Neural progenitor cell (in vitro differentiated cells): Measurements from ENCODE around the gene IFIH1. TPM values are rescaled to one million over a fixed set of nuclear protein-coding genes. Genes with fewer than 3 reads are reported as not detected.

Experiments used
- DNase-seq: peaks from one replicate; pipeline ENCODE4 v3.0.0-alpha.2; 2016; ENCODE audit warnings: low spot score
- H2AFZ ChIP-seq: fragments of 200-600 bp; sonication (generic); replicated peaks from 2 replicates; pipeline ENCODE4 v1.6.1; 2016; ENCODE audit warnings: antibody characterized with exemption
- H3F3A ChIP-seq: fragments of 200-600 bp; sonication (generic); 2 replicates; pipeline ENCODE4 v1.6.1; 2016; ENCODE audit warnings: antibody characterized with exemption, low read depth
- H3K27ac ChIP-seq: fragments of 200-600 bp; sonication (generic); 2 replicates; pipeline ENCODE4 v1.5.1; 2016; ENCODE audit warnings: mild to moderate bottlenecking
- H3K27me3 ChIP-seq: fragments of 200-600 bp; sonication (generic); 2 replicates; pipeline ENCODE4 v1.6.1; 2016; ENCODE audit warnings: mild to moderate bottlenecking, moderate library complexity
- H3K36me3 ChIP-seq: fragments of 200-600 bp; sonication (generic); 2 replicates; pipeline ENCODE4 v1.5.1; 2016
- H3K4me1 ChIP-seq: fragments of 200-600 bp; sonication (generic); 2 replicates; pipeline ENCODE4 v1.6.1; 2016; ENCODE audit warnings: mixed run types
- H3K4me2 ChIP-seq: fragments of 200-600 bp; sonication (generic); 2 replicates; pipeline ENCODE4 v1.6.1; 2016
- H3K4me3 ChIP-seq: fragments of 200-600 bp; sonication (generic); 2 replicates; pipeline ENCODE4 v1.5.1; 2016
- H3K79me2 ChIP-seq: fragments of 200-600 bp; sonication (generic); 2 replicates; pipeline ENCODE4 v1.6.1; 2016; ENCODE audit warnings: low read depth
- H3K9ac ChIP-seq: fragments of 200-600 bp; sonication (generic); 2 replicates; pipeline ENCODE4 v1.6.1; 2016
- H3K9me3 ChIP-seq: fragments of 200-600 bp; sonication (generic); 2 replicates; pipeline ENCODE4 v1.5.1; 2016; ENCODE audit warnings: low read depth
- H4K20me1 ChIP-seq: fragments of 200-600 bp; sonication (generic); 2 replicates; pipeline ENCODE4 v1.6.1; 2016; ENCODE audit warnings: low read depth
- H3K27ac Mint-ChIP-seq: 3 replicates; pipeline ENCODE4 v1.8.0; 2021; ENCODE audit warnings: mixed read lengths
- H3K27me3 Mint-ChIP-seq: 2 replicates; pipeline ENCODE4 v1.8.0; 2022; ENCODE audit warnings: low read depth, mild to moderate bottlenecking, inconsistent platforms, moderate library complexity, mixed read lengths; ENCODE audit not compliant: insufficient read depth
- H3K36me3 Mint-ChIP-seq: 3 replicates; pipeline ENCODE4 v1.8.0; 2021; ENCODE audit warnings: mixed read lengths
- H3K4me1 Mint-ChIP-seq: 3 replicates; pipeline ENCODE4 v1.8.0; 2021; ENCODE audit warnings: mixed read lengths
- H3K4me3 Mint-ChIP-seq: 3 replicates; pipeline ENCODE4 v1.8.0; 2021; ENCODE audit warnings: mild to moderate bottlenecking, moderate library complexity, mixed read lengths
- H3K9me3 Mint-ChIP-seq: 3 replicates; pipeline ENCODE4 v1.8.0; 2020; ENCODE audit warnings: mixed read lengths
- EZH2 ChIP-seq: fragments of 200-600 bp; sonication (generic); IDR thresholded peaks from 2 replicates; pipeline ENCODE4 v1.6.1; 2017; ENCODE audit warnings: antibody characterized with exemption, mild to moderate bottlenecking, moderate library complexity
- EZH2phosphoT487 ChIP-seq: fragments of 200-600 bp; sonication (generic); IDR thresholded peaks from 2 replicates; pipeline ENCODE4 v1.6.1; 2017; ENCODE audit warnings: antibody characterized with exemption
- total RNA-seq: library from RNA; depleted of rRNA; stranded (reverse); fragments of >200 nt; gene quantifications from 2 replicates; pipeline ENCODE4 v1.2.3, GENCODE V29; 2015; ENCODE audit warnings: low replicate concordance
- TF ChIP-seq, protein P1 (sequence below): fragments of 200-600 bp; sonication (generic); IDR thresholded peaks from 2 replicates; pipeline ENCODE4 v1.5.1; 2017; ENCODE audit warnings: antibody characterized with exemption, mild to moderate bottlenecking

Gene IFIH1
- total RNA-seq, 1 donor from 2014 or later: 0.79 TPM

DNA sequence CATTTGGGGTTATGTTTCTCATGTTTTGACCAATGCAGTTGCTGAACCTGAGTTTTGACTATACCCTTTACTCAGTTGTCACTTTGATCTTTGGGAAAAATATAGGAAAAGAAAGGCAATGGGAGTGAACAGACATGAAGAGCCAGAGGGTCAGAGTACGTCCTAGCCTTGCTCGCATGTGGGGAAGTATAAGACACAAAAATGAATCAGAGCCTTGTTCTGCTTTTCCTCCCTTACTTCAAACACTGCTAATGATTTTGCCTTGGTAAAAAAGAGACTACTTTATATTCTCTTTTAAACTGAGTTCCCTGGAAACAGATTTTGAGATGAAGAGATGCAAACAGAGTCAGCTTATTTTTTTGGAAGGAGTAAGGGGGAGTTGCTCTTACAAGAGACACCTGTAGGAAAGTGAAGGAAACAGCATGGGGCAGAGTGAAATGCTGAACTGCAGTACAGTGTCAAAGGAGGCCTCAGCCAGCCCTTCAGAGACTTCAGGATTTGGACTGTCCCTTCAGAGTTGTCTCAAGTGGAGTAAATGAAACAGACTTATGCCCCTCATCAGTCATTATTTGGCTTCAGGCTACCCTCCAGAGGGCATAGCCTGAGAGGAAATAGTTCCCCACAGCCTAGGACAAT, 64.1 kb downstream of the IFIH1 start:
- Histone ChIP-seq H4K20me1 (no peaks in the 10 kb centered on the region), H3F3A (no peaks in the 10 kb centered on the region), H3K9me3 (no peaks in the 10 kb centered on the region), H3K36me3 (no peaks in the 10 kb centered on the region), H3K79me2 (no peaks in the 10 kb centered on the region), H3K4me1 (no peaks in the 10 kb centered on the region), H2AFZ (no peak overlapping the region), H3K9ac (no peak overlapping the region), H3K27ac (no peak overlapping the region), H3K4me2 (no peak overlapping the region), H3K27me3 (no peaks in the 10 kb centered on the region), H3K4me3 (no peak overlapping the region)
- Mint-ChIP-seq H3K27me3 (no peaks in the 10 kb centered on the region), H3K27ac (no peak overlapping the region), H3K9me3 (no peaks in the 10 kb centered on the region), H3K4me3 (no peak overlapping the region), H3K36me3 (no peaks in the 10 kb centered on the region), H3K4me1 (no peaks in the 10 kb centered on the region)
- DNase-seq: no peak
- TF ChIP-seq, protein P1, sequence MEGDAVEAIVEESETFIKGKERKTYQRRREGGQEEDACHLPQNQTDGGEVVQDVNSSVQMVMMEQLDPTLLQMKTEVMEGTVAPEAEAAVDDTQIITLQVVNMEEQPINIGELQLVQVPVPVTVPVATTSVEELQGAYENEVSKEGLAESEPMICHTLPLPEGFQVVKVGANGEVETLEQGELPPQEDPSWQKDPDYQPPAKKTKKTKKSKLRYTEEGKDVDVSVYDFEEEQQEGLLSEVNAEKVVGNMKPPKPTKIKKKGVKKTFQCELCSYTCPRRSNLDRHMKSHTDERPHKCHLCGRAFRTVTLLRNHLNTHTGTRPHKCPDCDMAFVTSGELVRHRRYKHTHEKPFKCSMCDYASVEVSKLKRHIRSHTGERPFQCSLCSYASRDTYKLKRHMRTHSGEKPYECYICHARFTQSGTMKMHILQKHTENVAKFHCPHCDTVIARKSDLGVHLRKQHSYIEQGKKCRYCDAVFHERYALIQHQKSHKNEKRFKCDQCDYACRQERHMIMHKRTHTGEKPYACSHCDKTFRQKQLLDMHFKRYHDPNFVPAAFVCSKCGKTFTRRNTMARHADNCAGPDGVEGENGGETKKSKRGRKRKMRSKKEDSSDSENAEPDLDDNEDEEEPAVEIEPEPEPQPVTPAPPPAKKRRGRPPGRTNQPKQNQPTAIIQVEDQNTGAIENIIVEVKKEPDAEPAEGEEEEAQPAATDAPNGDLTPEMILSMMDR: no peak
- no peak for TF ChIP-seq EZH2phosphoT487
- no peak for TF ChIP-seq EZH2

DNA sequence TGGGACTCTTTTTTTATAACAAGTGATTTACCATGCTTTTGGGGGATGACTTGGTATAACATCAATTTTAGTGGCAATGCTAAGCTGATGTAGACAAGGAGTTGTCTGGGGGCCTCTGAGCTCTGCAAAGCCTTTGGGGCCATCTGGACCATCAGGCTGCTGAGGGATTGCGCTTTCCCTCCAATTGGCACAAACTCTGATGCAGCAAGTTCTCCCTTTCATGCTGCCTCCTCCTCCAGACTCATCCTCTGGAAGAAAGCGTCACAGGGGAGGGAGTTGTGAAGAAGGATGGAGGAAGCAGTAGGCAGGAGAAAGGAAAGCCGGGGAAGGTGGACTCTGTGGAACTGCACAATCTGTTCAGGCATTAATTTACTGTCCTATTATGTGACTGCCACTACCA, 65.0 kb downstream of the IFIH1 start:
- no peak for TF ChIP-seq EZH2
- no peak for TF ChIP-seq EZH2phosphoT487
- TF ChIP-seq, protein P1: no peak
- Histone ChIP-seq H3K9me3 (no peaks in the 10 kb centered on the region), H3K79me2 (no peaks in the 10 kb centered on the region), H3K4me3 (no peak overlapping the region), H3F3A (no peaks in the 10 kb centered on the region), H2AFZ (no peak overlapping the region), H3K4me1 (no peaks in the 10 kb centered on the region), H3K27ac (no peak overlapping the region), H3K9ac (no peak overlapping the region), H3K27me3 (no peaks in the 10 kb centered on the region), H4K20me1 (no peaks in the 10 kb centered on the region), H3K36me3 (no peaks in the 10 kb centered on the region), H3K4me2 (no peak overlapping the region)
- Mint-ChIP-seq H3K4me3 (no peak overlapping the region), H3K4me1 (no peaks in the 10 kb centered on the region), H3K27me3 (no peaks in the 10 kb centered on the region), H3K9me3 (no peaks in the 10 kb centered on the region), H3K36me3 (no peaks in the 10 kb centered on the region), H3K27ac (no peak overlapping the region)
- no peak for DNase-seq

DNA sequence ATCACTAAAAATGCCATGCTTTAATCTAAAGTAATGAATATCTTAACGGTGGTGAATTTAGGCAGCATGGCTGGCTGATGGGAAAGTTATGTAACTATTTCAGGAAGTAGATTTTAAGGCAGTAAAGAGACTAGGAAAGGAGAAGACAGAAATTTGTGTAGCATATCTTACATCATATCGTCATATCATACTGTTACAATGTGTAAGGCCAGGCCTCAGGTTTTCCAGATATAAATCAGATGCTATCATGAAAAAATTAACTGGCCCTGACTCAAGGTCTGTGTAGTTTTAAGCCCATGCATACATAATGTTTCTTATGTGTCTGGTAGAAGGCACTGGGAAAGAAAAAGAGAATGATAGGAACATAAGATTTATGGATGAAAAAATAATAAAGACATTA, 66.3 kb downstream of the IFIH1 start:
- Histone ChIP-seq H3K36me3 (no peaks in the 10 kb centered on the region), H3K9ac (no peak overlapping the region), H3K4me1 (no peaks in the 10 kb centered on the region), H3K4me2 (no peak overlapping the region), H3K27me3 (no peaks in the 10 kb centered on the region), H2AFZ (no peak overlapping the region), H3K27ac (no peak overlapping the region), H3K4me3 (no peak overlapping the region), H3K9me3 (no peaks in the 10 kb centered on the region), H3F3A (no peaks in the 10 kb centered on the region), H3K79me2 (no peaks in the 10 kb centered on the region), H4K20me1 (no peaks in the 10 kb centered on the region)
- DNase-seq: no peak
- TF ChIP-seq, protein P1: no peak
- TF ChIP-seq EZH2: no peak
- no peak for TF ChIP-seq EZH2phosphoT487
- Mint-ChIP-seq H3K36me3 (no peaks in the 10 kb centered on the region), H3K9me3 (no peaks in the 10 kb centered on the region), H3K4me3 (no peak overlapping the region), H3K27ac (no peak overlapping the region), H3K4me1 (no peaks in the 10 kb centered on the region), H3K27me3 (no peaks in the 10 kb centered on the region)
